Measurements from ENCODE around the gene KLHL35. TPM values are rescaled to one million over a fixed set of nuclear protein-coding genes. Genes with fewer than 3 reads are reported as not detected.
"Not testable (repeated sequence)": the region's sequence is repeated elsewhere in the genome, so short reads cannot be mapped to it uniquely, and the experiment has no call there.

Gene KLHL35
- total and polyA plus RNA-seq, 3 donors from 2014 or later = 15.4 to 58.2 (median 51.2) TPM

DNA sequence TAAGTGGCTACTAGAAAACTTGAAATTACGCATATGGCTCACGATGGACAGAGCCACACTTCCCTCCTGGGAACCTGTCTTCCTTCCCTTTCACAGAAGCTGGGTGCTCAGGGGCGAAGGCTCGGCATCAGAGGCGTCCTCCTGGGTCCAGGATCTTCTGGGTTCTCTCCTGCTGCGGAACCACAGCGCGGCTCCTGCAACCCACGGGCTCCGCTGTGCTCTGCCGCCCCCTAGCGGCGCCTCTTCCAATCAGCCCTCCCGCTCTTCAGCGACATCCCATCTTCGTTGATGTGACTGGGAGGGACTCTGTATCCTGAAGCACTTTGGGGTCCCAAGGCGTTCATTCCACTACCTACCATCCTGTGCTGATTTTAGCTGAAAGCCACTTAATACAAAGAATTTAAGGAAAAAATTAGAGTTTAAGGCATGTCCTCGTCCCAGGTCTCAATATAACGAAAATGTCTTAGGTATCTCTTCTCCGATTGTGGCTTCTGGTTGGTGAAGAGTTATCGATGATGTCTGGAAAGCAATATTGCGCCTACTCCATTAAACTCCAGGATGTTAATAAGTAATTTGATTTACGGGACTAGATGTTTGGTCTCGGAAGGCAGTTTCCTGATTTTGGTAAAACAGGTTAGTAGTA is 48.4 kb downstream of the KLHL35 start:
- H3K9me3 ChIP-seq = no peaks in the 10 kb centered on the region
- H3K36me3 ChIP-seq (ENCODE audit: low read depth, missing control alignments) = no peaks in the 10 kb centered on the region
- peak; percentile 89 for DNase-seq
- no peaks in the 10 kb centered on the region for H3K27me3 ChIP-seq
- no peak overlapping the region for H3K27ac ChIP-seq
- no peak for TF ChIP-seq POLR2A (IDR thresholded peaks at IDR 0.05)
- peak; percentile 92 to 96 (median 96) for TF ChIP-seq CTCF (IDR thresholded peaks at IDR 0.05)
- WGBS, 2 donors = 20 to 23% methylated on average over 24 of the region's 24 CpGs
- H3K4me1 ChIP-seq = peaks cover 6% of the 10 kb centered on the region
- peak overlapping the region in 1 of 2 donors; percentile 41 for H3K4me3 ChIP-seq
- intact Hi-C loops (cut with DNase I; ENCODE audit: low total_unique reads) = loop anchor here (10.0 kb wide), 2 partner anchors 50 to 100 kb away; no protein-coding TSS in a partner anchor

- intact Hi-C loops (cut with DNase I; ENCODE audit: low total_unique reads) = loop anchor here (10.0 kb wide), 2 partner anchors 48 to 98 kb away; no protein-coding TSS in a partner anchor
- no peak for DNase-seq
- WGBS, 2 donors = 63 to 69% methylated on average over 3 of the region's 3 CpGs
- H3K4me3 ChIP-seq = no peak overlapping the region
- TF ChIP-seq POLR2A (IDR thresholded peaks at IDR 0.05) = no peak
- TF ChIP-seq CTCF (IDR thresholded peaks at IDR 0.05) = no peak
- H3K4me1 ChIP-seq = no peaks in the 10 kb centered on the region
- no peaks in the 10 kb centered on the region for H3K9me3 ChIP-seq
- H3K27ac ChIP-seq = no peak overlapping the region
- no peaks in the 10 kb centered on the region for H3K36me3 ChIP-seq (ENCODE audit: low read depth, missing control alignments)
- no peaks in the 10 kb centered on the region for H3K27me3 ChIP-seq
Observed at GRCh38 chr11:75383246-75383645, 49.8 kb downstream of the KLHL35 start.

DNA sequence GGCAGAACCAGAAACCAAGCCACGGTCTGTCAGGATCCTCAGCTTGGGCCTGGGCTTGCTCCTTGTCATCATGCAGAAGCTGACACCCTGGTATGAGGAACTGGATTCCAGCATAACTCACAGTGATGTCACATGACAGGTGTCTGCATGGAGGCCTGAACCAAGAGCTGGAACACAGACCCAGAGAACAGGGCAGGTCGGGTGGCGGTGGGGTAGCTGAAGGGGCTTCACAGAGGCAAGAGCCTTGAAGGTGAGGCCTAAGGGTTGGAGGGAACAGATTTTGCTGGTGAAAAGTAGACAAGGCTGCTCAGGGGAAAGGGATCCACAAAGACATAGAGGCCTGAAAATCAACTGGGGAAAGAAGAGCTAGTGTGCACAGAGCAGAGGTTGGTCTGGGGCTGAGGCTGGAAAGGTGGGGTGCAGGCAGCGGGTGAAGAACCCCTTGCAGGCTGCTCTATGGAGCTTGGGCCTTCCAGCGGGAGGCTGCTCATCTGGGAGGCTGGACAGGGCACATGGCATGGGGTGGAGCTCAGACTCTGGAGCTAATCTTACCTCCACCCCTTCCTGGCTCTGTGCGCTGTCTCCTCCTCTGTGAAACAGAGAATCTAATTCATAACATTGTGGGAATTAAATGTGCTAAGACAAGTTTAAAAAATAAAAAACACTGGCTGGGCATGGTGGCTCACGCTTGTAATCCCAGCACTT is 52.1 kb downstream of the KLHL35 start:
- Histone ChIP-seq H3K4me1 (no peaks in the 10 kb centered on the region), H3K9me3 (no peaks in the 10 kb centered on the region), H3K27ac (no peak overlapping the region), H3K27me3 (no peaks in the 10 kb centered on the region), H3K4me3 (no peak overlapping the region), H3K36me3 (ENCODE audit: low read depth, missing control alignments) (no peaks in the 10 kb centered on the region)
- DNase-seq = no peak
- WGBS, 2 donors = 81 to 90% methylated on average over 7 of the region's 7 CpGs
- intact Hi-C loops (cut with DNase I; ENCODE audit: low total_unique reads) = loop anchor here (10.0 kb wide), 2 partner anchors 46 to 96 kb away; no protein-coding TSS in a partner anchor
- TF ChIP-seq CTCF (IDR thresholded peaks at IDR 0.05) = no peak
- TF ChIP-seq POLR2A (IDR thresholded peaks at IDR 0.05) = no peak

- no peak overlapping the region for H3K4me3 ChIP-seq
- H3K4me1 ChIP-seq = no peaks in the 10 kb centered on the region
- H3K36me3 ChIP-seq (ENCODE audit: low read depth, missing control alignments) = no peaks in the 10 kb centered on the region
- H3K27ac ChIP-seq = no peak overlapping the region
- no peaks in the 10 kb centered on the region for H3K27me3 ChIP-seq
- intact Hi-C loops (cut with DNase I; ENCODE audit: low total_unique reads) = loop anchor here (10.0 kb wide), 2 partner anchors 45 to 95 kb away; no protein-coding TSS in a partner anchor
- 92 to 98% methylated on average over 2 of the region's 2 CpGs for WGBS, 2 donors
- H3K9me3 ChIP-seq = no peaks in the 10 kb centered on the region
- no peak for DNase-seq
- TF ChIP-seq POLR2A (IDR thresholded peaks at IDR 0.05) = no peak
- TF ChIP-seq CTCF (IDR thresholded peaks at IDR 0.05) = no peak
Observed at GRCh38 chr11:75380245-75380644, 52.8 kb downstream of the KLHL35 start.

GRCh38 chr11:75378776-75379175 is 54.2 kb downstream of the KLHL35 start:
- H3K4me1 ChIP-seq; H3K27me3 ChIP-seq; intact Hi-C loops (cut with DNase I; ENCODE audit: low total_unique reads); H3K4me3 ChIP-seq; H3K9me3 ChIP-seq; H3K27ac ChIP-seq; DNase-seq; H3K36me3 ChIP-seq (ENCODE audit: low read depth, missing control alignments): not testable (repeated sequence)
- WGBS, 2 donors = 86 to 95% methylated on average over 17 of the region's 17 CpGs
